GM18498 (cell line): Measurements from ENCODE around the gene PRKCI.
"Not testable (repeated sequence)": the region's sequence is repeated elsewhere in the genome, so short reads cannot be mapped to it uniquely, and the experiment has no call there.

Source experiments
- ATAC-seq: cut with Tn5 transposase; IDR thresholded peaks from one replicate; pipeline ENCODE4 v1.9.1; 2021; ENCODE audit warnings: mild to moderate bottlenecking, moderate library complexity; ENCODE audit not compliant: unreplicated experiment

The PRKCI gene

DNA sequence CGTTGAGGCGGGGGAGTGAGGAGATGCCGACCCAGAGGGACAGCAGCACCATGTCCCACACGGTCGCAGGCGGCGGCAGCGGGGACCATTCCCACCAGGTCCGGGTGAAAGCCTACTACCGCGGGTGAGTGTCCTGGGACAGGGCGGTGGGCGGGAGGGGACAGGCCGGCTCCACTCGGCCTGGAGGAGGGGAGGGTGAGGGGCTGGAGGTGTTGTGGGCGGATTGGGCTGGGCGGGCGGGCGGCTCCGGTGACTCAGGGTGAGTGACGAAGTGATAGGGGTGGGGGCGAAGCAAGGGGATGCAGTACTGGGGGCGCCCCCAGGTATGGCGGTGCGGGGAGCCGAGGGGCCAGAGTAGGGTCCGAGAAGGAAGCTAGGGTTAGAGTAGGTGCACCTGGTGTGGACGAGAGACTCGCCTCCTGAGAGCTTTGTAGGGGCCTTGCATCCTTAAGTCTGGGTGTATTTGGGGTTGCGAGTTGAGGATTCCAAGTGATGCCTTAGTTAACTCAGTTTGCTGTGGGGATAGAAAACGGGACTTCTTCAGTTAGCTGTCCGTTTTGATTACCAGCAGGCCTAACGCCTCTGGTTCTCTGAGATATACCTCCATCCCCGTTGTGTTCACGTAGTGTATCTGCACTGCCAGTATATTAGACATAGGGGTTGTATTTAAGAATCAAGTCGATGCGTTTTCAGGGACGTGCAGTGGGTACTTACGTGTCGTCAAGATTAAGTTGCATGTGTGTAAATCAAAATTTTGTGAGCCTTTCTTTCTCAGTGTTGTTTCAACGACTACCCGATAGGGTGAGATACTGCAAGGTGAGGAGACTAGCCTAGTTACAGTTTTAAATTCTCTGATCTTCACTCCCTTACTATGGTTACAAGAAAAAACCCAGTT lies 670 bp downstream of the PRKCI start:
- peak; percentile 24 for ATAC-seq

DNA sequence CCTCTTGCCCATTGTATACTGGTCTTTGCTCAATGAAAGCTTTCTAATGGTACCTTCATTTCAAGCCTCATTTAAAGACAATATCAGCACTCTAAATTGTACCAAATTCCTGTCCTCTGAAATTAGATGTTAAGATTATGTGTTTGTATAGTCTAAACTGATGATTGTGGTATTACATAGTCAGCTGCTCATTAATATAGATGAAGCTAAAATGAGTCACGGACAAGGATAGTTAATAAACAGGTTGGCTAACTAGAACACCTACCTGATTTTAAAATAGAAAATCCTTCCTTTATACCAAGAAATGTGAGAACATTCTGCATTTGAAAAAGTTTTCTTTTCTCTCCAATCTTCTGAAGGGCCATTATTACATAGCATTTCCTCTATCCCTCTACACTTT lies 2.9 kb downstream of the PRKCI start:
- no peak for ATAC-seq

DNA sequence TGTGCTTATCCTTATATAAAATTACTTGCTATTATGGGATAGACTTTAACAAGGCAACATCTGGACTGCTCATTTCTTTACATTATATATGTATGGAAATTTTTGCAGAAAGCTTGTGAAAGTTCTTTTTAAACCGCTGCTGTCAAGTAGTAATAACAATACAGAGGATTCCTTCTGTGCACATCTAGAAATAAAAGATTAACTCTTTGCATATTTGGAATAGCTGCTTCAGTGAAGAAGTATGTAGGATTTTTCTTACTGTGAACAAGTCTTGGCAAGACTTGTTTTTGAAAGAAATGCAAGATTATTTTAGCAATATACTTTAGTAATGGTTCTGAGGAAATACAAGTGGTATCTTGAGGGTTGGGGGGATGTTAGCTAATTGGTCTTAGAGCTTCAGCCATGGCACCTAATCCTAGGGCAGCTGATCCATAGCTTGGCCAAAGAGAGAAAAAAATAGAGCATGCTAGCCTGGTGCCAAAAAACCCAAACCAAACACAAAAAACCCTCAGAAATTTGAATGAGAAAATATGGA lies 4.3 kb downstream of the PRKCI start:
- ATAC-seq: no peak

DNA sequence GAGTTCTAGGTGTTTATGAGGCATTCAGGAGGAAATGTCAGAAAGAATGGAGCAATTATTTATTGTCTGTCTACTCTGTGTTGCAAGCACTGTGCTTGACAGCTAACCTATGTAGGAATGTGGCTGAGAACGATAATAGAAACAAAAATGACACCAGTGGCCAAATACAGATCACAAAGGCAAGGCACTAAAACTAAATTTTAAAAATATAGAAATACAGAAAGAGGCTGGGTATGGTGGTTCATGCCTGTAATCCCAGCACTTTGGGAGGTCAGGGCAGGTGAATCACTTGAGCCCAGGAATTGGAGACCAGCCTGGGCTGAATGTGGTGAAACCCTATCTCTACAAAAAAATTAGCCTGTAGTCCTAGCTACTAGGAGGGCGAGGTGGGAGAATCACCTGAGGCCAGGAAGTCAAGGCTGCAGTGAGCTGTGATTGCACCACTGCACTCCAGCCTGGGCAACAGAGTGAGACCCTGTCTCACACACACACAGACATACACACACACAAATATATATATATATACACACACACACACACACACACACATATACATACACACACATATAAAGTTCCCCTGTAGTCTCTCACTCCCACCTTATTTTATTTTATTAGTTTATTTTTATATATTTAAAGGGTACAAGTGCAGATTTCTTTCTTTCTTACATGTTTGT lies 6.0 kb downstream of the PRKCI start:
- no peak for ATAC-seq

DNA sequence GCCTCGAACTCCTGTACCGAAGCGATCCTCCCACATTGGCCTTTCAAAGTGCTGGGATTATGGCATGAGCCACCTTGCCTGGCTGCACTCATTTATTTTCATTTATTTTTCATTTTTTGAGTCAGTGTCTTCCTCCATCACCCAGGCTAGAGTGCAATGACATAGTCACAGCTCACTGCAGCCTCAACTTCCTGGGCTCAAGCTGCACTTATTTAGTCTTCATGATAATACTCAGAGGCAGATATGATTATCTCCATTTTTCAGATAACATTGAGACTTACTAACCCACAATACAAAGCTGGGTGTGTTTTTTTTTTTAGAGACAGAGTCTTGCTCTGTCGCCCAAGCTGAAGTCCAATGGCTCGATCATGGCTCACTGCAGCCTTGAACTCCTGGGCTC lies 10.0 kb downstream of the PRKCI start:
- no peak for ATAC-seq

DNA sequence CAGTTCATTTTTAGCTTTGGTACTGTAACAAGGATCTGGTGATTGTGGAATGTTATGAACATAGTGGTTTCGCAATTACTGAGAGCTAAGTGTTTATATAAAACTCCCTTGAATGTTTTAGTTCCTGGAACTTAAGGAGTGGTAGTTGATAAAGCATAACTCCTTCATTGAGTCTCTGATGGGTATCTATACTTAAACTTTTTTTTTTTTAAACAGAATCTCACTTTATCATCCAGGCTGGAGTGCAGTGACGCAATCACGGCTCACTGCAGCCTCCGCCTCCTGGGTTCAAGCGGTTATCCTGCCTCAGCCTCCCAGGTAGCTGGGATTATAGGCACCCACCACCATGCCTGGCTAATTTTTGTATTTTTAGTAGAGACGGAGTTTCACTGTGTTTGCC lies 11.3 kb downstream of the PRKCI start:
- ATAC-seq: no peak

DNA sequence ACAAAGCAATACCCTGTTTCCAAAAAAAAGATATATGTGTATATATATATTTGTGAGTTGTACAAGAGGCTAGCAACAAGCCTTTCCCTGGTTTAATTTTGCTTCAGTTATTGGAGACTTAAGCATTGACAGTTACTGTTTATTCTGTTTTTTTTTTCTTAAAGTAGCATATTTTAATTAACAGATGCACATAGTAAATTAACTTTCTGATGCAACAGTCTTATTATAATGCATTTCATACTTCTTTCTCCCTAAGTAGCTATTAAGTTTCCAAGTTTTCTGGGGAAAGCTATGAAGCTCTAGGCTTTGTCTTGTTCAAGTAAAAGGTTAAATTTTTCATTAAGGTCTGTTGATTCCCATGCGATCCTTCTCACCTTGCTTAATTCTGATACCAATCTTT lies 17.9 kb downstream of the PRKCI start:
- ATAC-seq: no peak

DNA sequence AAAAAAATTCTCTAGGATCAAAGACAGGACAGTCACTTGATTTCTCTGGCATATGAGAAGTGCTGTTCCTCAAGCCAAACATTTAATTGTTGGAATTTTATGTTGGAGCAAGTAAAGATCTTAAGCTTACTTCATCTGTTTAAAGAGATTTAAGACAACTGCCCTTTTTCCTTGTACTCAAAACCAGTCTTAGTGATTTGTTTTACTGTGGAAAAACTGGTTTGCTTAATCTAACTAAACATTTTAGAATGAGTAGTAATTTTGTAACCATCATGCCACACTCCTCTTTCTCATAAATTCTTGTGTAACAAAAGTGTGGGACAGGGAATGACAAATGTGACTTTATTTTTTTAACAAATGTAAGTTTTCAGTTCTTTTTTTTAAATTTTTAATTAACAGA lies 18.4 kb downstream of the PRKCI start:
- no peak for ATAC-seq

DNA sequence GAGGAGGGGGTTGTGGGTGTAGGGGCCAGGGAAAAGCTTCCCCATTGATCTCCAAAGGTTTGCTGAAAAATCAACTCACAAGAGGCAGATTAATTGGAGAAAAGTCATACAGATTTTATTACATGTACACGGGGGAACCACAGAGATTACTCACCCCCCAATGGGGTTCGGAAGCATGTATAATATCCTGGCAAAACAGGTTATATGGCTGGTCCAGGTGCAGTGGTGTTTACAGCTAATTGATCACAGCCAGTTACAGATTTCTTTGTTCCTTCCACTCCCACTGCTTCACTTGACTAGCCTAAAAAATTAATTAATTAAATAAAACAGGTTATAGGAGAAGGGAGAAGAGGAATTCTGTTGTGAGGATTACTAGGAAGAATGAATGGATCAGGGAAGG lies 22.4 kb downstream of the PRKCI start:
- no peak for ATAC-seq

DNA sequence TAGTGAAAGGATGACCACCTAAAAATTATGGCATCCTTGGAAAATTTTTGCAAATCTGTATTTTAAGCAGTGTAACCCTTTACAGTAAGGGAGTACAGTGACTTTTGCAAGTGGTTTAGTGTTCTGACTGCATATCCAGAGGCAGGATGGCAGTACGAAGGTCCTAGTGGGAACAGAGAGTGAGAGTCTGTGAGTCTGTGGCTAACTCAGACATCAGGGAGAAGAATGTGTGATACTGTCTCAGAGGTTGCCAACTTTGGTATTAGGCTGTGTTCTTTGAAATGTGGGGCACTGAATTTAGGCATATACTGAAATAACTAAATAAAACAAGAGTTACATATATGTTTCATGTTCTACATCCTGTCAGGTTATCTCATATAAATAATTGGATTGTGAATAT lies 25.7 kb downstream of the PRKCI start:
- no peak for ATAC-seq

DNA sequence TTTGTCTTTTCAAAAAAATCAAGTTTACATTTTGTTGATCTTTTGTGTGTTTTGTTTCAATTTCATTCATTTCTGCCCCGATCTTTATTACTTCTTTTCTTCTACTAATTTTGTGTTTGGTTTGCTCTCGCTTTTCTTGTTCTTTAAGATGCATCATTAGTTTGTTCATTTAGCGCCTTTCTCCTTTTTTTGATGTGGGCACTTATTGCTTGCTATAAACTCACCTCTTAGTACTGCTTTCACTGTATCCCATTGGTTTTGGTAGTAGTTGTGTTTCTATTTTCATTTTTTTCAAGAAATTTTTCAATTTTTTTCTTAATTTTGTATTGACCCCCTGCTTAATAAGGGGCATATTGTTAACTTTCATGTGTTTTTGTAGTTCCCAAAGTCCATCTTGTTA lies 34.4 kb downstream of the PRKCI start:
- no peak for ATAC-seq

DNA sequence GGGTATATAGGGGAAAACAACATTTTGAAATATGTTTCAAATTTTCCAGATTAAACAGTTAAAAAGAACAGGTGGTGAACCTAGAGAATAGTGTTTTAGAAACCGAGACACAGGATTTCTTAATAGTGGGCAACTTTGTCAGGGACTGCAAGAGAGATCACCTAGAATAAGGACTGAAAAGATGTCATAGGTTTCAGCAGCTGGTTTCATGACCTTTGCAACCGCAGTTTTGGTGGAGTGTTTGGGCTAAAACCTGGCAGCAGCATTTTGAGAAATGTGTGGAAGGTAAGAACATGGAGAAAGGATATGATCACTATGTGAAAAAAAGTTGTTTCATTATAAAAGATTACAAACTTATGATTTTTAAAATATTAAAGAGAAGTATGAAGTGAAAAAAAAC lies 34.9 kb downstream of the PRKCI start:
- peak; percentile 65 for ATAC-seq

DNA sequence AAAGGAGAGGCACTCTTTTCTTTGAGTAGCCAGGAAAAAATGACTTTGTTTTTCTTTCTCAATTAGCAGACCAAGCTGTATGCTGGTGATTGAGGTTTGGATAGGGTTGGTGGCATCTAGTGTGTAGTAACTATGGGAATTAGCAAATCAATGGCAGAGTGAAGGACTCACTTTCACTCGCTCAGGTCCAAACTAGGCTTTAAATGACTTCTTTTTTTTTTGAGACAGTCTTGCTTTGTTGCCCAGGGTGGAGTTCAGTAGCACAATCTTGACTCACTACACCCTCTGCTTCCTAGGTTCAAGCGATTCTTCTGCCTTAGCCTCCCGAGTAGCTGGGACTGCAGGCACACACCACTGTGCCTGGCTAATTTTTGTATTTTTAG lies 35.9 kb downstream of the PRKCI start:
- peak; percentile 30 for ATAC-seq

DNA sequence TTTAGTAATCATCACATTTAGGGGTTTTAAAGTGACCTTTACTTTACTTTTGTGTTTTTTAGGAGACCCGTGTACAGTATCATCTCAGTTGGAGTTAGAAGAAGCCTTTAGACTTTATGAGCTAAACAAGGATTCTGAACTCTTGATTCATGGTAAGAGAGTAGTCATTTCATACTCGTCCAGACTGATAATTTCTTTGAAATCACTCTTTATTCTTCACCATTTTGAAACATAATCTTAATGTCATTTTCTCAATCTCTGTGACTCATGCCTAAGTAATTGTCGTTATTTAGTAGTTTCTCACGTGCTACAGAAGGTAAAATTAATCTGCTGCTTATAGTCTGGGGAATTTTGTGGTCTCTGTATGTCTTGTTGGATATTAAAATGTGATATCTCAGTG lies 37.7 kb downstream of the PRKCI start:
- no peak for ATAC-seq

DNA sequence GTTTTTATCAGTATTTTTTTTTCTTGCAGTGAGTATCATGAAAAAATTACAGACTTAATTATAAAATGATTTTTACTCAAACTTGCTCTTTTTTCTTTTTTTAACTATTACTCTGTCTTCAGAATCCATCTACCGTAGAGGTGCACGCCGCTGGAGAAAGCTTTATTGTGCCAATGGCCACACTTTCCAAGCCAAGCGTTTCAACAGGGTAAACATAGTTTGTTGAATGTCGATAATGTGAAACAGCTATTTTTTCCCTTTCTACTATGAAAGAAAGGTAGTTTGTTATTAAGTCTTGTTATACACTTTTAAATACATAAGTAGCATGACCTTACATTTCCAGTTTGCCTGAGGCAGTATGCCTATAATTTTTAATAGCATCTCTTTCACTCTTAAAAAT lies 45.6 kb downstream of the PRKCI start:
- no peak for ATAC-seq

DNA sequence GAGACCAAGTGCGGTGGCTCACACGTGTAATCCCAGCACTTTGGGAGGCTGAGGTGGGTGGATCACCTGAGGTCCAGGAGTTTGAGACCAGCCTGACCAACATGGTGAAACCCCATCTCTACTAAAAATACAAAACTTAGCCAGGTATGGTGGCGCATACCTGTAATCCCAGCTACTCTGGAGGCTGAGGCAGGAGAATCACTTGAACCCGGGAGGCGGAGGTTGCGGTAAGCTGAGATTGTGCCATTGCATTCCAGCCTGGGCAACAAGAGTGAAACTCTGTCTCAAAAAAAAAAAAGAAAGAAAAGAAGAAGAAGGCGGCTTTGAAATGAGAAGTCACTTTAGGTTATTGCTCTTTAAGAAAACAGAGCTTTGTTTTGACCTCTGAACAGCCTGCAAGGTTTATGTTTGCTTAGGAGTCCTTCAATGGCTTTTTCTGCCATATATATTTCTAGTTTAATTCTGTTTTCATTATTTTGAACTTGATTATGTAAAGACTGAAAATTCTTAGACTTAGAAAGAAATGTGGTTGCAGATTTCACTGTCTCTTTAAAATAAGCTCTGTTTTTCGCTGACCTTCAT lies 47.5 kb downstream of the PRKCI start:
- not testable (repeated sequence) for ATAC-seq

DNA sequence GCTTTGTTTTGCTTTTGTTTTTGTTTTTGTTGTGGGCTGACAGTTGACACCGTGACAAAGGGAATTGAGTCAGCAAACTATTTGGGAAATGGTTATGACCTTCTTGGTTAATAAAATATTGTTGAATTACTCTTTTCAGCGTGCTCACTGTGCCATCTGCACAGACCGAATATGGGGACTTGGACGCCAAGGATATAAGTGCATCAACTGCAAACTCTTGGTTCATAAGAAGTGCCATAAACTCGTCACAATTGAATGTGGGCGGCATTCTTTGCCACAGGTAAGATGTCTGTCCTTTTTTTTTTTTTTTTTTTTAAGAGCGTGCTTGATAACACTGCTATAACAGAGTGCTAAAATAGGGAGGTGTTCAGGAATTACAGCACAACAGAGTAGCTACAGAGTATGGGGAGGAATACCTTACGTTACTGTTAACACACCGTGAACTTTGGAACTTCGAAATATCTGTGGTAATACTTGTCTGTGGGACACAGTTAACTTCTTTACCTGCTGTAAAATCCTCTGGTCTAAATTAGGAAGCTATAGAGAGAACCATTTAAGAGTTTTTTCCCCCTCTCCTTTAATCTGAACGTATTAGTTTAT lies 48.2 kb downstream of the PRKCI start:
- ATAC-seq: no peak

DNA sequence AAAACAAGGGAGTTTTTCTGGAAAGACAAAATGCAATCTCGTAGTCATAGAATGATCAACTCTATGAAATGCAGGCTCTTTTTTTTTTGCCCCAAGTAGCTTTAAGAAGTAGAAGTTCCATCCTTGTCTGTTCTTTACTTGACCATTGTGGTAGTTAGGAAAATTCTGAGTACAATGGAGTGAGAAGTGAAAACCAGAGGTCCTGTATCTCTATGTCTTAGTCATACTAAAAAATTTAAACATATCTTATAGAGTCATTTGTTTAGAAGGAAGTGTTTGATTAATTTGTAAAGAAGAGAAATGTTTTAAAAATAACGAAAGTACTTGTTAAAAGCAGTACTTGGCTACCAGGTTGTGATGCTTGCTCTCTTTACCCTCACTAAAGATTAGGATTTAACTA lies 52.4 kb downstream of the PRKCI start:
- no peak for ATAC-seq

DNA sequence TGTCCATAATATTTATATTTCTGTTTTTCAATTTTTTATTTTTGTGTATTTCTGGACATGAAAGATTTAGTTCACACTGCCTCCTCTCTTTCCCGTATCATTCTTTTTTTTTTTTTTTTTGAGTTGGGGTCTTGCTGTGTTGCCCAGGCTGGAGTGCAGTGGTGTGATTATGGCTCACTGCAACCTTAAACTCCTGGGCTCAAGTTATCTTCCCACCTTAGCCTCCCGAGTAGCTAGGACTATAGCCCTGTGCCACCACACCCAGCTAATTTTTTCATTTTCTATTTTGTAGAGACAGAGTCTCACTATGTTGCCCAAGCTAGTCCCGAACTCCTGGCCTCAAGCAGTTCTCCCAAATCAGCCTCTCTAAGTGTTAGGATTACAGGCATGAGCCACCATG lies 53.6 kb downstream of the PRKCI start:
- ATAC-seq: no peak

DNA sequence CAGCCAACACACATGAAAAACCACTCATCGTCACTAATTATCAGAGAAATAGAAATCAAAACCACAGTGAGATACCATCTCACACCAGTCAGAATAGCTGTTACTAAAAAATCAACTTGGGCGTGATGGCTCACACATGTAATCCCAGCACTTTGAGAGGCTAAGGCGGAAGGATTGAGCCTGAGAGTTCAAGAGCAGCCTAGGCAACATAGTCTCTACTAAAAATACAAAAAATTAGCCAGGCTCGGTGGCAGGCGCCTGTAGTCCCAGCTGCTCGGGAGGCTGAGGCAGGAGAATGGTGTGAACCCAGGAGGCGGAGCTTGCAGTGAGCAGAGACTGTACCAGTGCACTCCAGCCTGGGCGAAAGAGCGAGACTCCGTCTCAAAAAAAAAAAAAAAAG lies 55.1 kb downstream of the PRKCI start:
- ATAC-seq: not testable (repeated sequence)

DNA sequence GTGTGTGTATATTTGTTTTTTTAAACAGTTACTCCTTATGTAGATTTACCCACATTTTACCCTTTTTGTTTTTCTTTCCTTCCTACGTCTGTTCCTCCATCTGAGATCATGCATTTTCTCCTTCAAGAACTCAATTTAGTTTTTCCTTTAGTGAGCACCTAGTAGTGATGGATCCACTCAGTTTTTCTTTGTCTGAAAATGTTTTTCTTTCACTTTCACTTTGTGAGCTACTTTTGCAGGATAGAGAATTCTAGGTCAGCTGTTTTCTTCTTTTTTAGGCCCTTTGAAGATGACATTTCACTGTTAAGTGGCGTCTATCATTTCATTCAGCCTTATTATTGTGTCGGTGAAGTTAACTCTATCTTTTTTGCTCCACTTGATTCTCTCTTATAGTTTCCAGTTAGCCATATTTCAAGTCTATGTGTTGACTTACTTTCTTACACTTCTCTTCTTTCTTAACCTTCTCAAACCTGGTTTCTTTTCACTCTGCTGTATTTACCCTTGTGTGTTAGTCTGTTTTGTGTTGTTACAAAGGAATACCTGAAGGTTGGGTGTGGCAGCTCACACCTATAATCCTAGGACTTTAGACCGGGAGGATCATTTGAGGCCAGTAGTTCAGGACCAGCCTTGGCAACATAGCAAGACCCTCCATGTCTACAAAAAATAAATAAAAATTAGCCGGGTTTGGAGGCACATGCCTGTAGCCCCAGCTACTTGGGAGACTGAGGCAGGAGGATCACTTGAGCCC lies 55.8 kb downstream of the PRKCI start:
- ATAC-seq: no peak
